Panc1 (cell line): ENCODE results near the gene KIF17. TPM values are rescaled to one million over a fixed set of nuclear protein-coding genes. Genes with fewer than 3 reads are reported as not detected.

Experiments
- ATAC-seq: fragments of 200-7000 bp; cut with Tn5 transposase; 2 replicates; pipeline ENCODE4 v1.9.1; 2020; ENCODE audit warnings: mild to moderate bottlenecking, moderate library complexity
- BruUV-seq: library from RNA; stranded (reverse); fragments of 400-500 nt; replicated peaks from 2 replicates; lab custom pipeline; 2021; lab: Mats Ljungman, UMichigan
- CTCF ChIA-PET: fragments of 300-600 bp; sonication (Branson Sonifier 250); formaldehyde crosslinking; loops from one replicate; lab custom pipeline; 2022; ENCODE audit warnings: antibody characterized with exemption; lab: Charles Lee
- POLR2A ChIA-PET: fragments of 300-600 bp; sonication (Branson Sonifier 250); formaldehyde crosslinking; loops from one replicate; lab custom pipeline; 2022; ENCODE audit warnings: antibody characterized with exemption; lab: Charles Lee
- DNase-seq: peaks from one replicate; pipeline ENCODE4 v3.0.0-alpha.2; 2010; ENCODE audit warnings: low read depth, low spot score
- H3K27ac ChIP-seq: 2 replicates; pipeline ENCODE4 v1.5.1; 2011; ENCODE audit warnings: mild to moderate bottlenecking, low read length, inconsistent platforms
- H3K27me3 ChIP-seq: fragments of 200-500 bp; sonication (Bioruptor generic); 2 replicates; pipeline ENCODE4 v1.6.0; 2014; ENCODE audit warnings: low read length, inconsistent platforms; ENCODE audit not compliant: control insufficient read depth, insufficient read depth
- H3K36me3 ChIP-seq: fragments of 200-500 bp; sonication (Bioruptor generic); 2 replicates; pipeline ENCODE4 v1.5.1; 2014; ENCODE audit warnings: inconsistent platforms, mild to moderate bottlenecking, low read length, moderate library complexity; ENCODE audit not compliant: control insufficient read depth, insufficient read depth
- H3K4me1 ChIP-seq: 2 replicates; pipeline ENCODE4 v1.5.1; 2011; ENCODE audit warnings: inconsistent platforms, mild to moderate bottlenecking, low read length, moderate library complexity; ENCODE audit not compliant: control insufficient read depth, insufficient read depth
- H3K4me3 ChIP-seq, 2 experiments: 2 replicates each; pipeline ENCODE4 v1.5.1; 2011 to 2012; ENCODE audit warnings: low read depth in 2 of 2, low read length in 2 of 2, mild to moderate bottlenecking in 2 of 2, inconsistent platforms in 1 of 2, moderate library complexity in 1 of 2
- H3K9me3 ChIP-seq: fragments of 200-500 bp; sonication (Bioruptor generic); 2 replicates; pipeline ENCODE4 v1.5.1; 2014; ENCODE audit warnings: low read depth, mild to moderate bottlenecking, inconsistent platforms, low read length, moderate library complexity; ENCODE audit not compliant: control insufficient read depth, insufficient read depth
- POLR2AphosphoS5 ChIP-seq: IDR thresholded peaks from 2 replicates; pipeline ENCODE4 v1.6.1; 2012; ENCODE audit warnings: mild to moderate bottlenecking, low read depth, low read length, moderate library complexity
- REST ChIP-seq, 2 experiments: IDR thresholded peaks; 2 replicates each; pipeline ENCODE4 v1.6.1; 2011 to 2012; ENCODE audit warnings: low read depth in 2 of 2, control low read depth in 1 of 2, low read length in 1 of 2, mild to moderate bottlenecking in 1 of 2, moderate library complexity in 1 of 2; ENCODE audit not compliant: insufficient read depth in 1 of 2
- SIN3A ChIP-seq: IDR thresholded peaks from 2 replicates; pipeline ENCODE4 v1.6.1; 2012; ENCODE audit warnings: low read depth, mild to moderate bottlenecking, low read length, moderate library complexity, borderline replicate concordance; ENCODE audit not compliant: insufficient read depth
- TCF7L2 ChIP-seq: IDR thresholded peaks from 2 replicates; pipeline ENCODE4 v1.6.1; 2011; ENCODE audit warnings: mild to moderate bottlenecking, low read depth, low read length, inconsistent platforms
- in situ Hi-C: cut with HindIII; loops from 2 replicates; pipeline ENCODE4 v1.10.0; 2016; ENCODE audit warnings: low sequenced_read_pairs, low pct_unique_long_range_greater_than_20kb
- intact Hi-C: fragments of 100-400 bp; cut with micrococcal nuclease; formaldehyde crosslinking; loops from one replicate; pipeline ENCODE4 v1.10.0; 2022; ENCODE audit not compliant: unreplicated experiment
- total RNA-seq: library from RNA; stranded (reverse); gene quantifications from one replicate; pipeline ENCODE4 v1.2.1, GENCODE V29; 2021; ENCODE audit not compliant: unreplicated experiment
- TF ChIP-seq, protein P1 (sequence below): fragments of 450-650 bp; IDR thresholded peaks from 2 replicates; pipeline ENCODE4 v1.5.1; 2017; ENCODE audit warnings: mild to moderate bottlenecking

Gene KIF17
- total RNA-seq, 1 experiment from 2014 or later = 3.9 TPM

- intact Hi-C loops (no loop called here), in situ Hi-C loops (no loop called here)
- H3K36me3 ChIP-seq = no peaks in the 10 kb centered on the region; the same call in 1 of the 2 replicates
- peaks cover 15% of the 10 kb centered on the region for H3K4me1 ChIP-seq
- H3K4me3 ChIP-seq = peak within 1 kb of the TSS; percentile 70 to 81
- BruUV-seq = no TSS peak
- peak; percentile 93 for ATAC-seq
- H3K9me3 ChIP-seq = no peaks in the 10 kb centered on the region
- POLR2A ChIA-PET = interaction anchor here (0.5 to 0.6 kb wide), 4 partner anchors 120 to 702 kb away, joined by 3 to 10 read pairs (median 5); no protein-coding TSS in a partner anchor
- peak; percentile 71; the same call in 1 of the 2 replicates for TF ChIP-seq SIN3A
- TF ChIP-seq TCF7L2 = no peak
- TF ChIP-seq POLR2AphosphoS5 = no peak
- no peak for TF ChIP-seq REST (IDR thresholded peaks at IDR 0.05; ENCODE audit: insufficient read depth in 1 of 2, low read depth in 2 of 2, low read length in 1 of 2)
- TF ChIP-seq, protein P1, sequence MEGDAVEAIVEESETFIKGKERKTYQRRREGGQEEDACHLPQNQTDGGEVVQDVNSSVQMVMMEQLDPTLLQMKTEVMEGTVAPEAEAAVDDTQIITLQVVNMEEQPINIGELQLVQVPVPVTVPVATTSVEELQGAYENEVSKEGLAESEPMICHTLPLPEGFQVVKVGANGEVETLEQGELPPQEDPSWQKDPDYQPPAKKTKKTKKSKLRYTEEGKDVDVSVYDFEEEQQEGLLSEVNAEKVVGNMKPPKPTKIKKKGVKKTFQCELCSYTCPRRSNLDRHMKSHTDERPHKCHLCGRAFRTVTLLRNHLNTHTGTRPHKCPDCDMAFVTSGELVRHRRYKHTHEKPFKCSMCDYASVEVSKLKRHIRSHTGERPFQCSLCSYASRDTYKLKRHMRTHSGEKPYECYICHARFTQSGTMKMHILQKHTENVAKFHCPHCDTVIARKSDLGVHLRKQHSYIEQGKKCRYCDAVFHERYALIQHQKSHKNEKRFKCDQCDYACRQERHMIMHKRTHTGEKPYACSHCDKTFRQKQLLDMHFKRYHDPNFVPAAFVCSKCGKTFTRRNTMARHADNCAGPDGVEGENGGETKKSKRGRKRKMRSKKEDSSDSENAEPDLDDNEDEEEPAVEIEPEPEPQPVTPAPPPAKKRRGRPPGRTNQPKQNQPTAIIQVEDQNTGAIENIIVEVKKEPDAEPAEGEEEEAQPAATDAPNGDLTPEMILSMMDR = peak; percentile 99
- H3K27ac ChIP-seq = peak within 1 kb of the TSS; percentile 73
- peak; percentile 39 for DNase-seq
- CTCF ChIA-PET = interaction anchor here (0.5 to 2.2 kb wide), 8 partner anchors 50 to 1426 kb away, joined by 3 to 18 read pairs (median 4); partner anchors contain the start of gene MUL1
- H3K27me3 ChIP-seq = no peaks in the 10 kb centered on the region
Measured at GRCh38 chr1:20633190-20634064, 84.4 kb downstream of the KIF17 start, which contains the start of gene PINK1. Gene PINK1, plus strand, starts transcription at chr1:20633458. Its CDS starts 91 bp downstream, at chr1:20633549.

GRCh38 chr1:20632386-20632785 lies 85.4 kb downstream of the KIF17 start:
- H3K9me3 ChIP-seq = no peaks in the 10 kb centered on the region
- ATAC-seq (no peak), DNase-seq (no peak)
- ChIA-PET POLR2A (interaction anchor here (0.6 kb wide), 1 partner anchor 535 kb away, joined by 3 read pairs; no protein-coding TSS in a partner anchor), CTCF (interaction anchor here (0.5 to 2.2 kb wide), 6 partner anchors 49 to 125 kb away, joined by 3 to 18 read pairs (median 6); partner anchors contain the start of gene MUL1)
- H3K27me3 ChIP-seq = no peaks in the 10 kb centered on the region
- H3K27ac ChIP-seq = peak overlapping the region; percentile 68; the same call in 1 of the 2 replicates
- TF ChIP-seq REST (IDR thresholded peaks at IDR 0.05; ENCODE audit: insufficient read depth in 1 of 2, low read depth in 2 of 2, low read length in 1 of 2) (no peak), SIN3A (no peak), POLR2AphosphoS5 (no peak), TCF7L2 (no peak)
- TF ChIP-seq, protein P1 = no peak
- no peak overlapping the region for H3K4me3 ChIP-seq
- intact Hi-C loops (no loop called here), in situ Hi-C loops (no loop called here)
- no peaks in the 10 kb centered on the region; the same call in 1 of the 2 replicates for H3K36me3 ChIP-seq
- no TSS peak for BruUV-seq
- H3K4me1 ChIP-seq = peaks cover 15% of the 10 kb centered on the region
